ENCODE data around the gene PRDM16.

The PRDM16 gene

DNA sequence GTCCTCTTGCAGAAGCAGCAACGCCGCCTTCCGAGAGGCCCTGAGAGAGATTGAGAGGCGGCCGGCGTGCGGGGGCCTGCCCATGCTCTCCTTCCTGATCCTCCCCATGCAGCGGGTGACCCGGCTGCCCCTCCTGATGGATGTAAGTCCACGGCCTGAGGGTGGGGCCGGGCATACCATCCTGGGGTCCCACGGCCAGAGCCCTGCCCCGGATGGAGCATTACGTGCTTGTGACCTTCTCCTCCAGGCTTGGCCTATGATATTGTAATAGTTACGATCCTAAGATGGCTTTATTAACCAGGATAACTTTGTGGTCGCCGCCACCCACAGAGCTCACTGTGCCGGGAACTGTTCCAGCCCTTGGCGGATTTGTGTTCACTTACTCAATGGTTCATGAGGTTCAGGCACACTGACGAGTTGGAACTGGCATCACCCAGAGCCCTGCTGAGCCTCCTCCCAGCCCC, 404.4 kb downstream of the PRDM16 start (continued):
- TF ChIP-seq, protein P1, sequence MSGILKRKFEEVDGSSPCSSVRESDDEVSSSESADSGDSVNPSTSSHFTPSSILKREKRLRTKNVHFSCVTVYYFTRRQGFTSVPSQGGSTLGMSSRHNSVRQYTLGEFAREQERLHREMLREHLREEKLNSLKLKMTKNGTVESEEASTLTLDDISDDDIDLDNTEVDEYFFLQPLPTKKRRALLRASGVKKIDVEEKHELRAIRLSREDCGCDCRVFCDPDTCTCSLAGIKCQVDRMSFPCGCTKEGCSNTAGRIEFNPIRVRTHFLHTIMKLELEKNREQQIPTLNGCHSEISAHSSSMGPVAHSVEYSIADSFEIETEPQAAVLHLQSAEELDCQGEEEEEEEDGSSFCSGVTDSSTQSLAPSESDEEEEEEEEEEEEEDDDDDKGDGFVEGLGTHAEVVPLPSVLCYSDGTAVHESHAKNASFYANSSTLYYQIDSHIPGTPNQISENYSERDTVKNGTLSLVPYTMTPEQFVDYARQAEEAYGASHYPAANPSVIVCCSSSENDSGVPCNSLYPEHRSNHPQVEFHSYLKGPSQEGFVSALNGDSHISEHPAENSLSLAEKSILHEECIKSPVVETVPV (CRISPR knock-in tag; IDR thresholded peaks at IDR 0.05), result no peak
- TF ChIP-seq ZNF565 (CRISPR knock-in tag; conservative IDR thresholded peaks at IDR 0.05; ENCODE audit: low read depth), result no peak

DNA sequence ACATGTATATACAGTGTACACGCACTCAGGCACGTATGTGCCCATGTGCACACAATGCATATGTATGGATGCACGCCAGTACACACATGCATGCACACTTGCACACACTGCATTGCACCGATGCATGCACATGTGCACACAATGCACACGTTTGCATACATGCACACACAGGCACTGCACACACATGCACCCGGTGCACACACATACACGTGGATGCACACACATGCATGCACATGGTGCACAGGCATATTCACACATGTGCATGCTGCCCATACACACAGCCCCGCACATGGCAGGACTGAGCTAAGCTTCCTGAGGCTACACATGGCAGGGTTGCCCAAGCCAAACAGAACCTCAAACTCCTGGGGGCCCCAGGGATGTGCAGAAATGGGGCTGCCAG, 405.0 kb downstream of the PRDM16 start:
- TF ChIP-seq ZFP3 (CRISPR knock-in tag; IDR thresholded peaks at IDR 0.05) (no peak), ZNF70 (CRISPR knock-in tag; IDR thresholded peaks at IDR 0.05) (no peak), OSR1 (CRISPR knock-in tag; IDR thresholded peaks at IDR 0.05) (no peak), TCF4 (CRISPR knock-in tag; IDR thresholded peaks at IDR 0.05; ENCODE audit: borderline replicate concordance) (no peak), BACH2 (CRISPR knock-in tag; IDR thresholded peaks at IDR 0.05; ENCODE audit: borderline replicate concordance) (no peak), GLIS3 (CRISPR knock-in tag; IDR thresholded peaks at IDR 0.05) (no peak), ZFP30 (CRISPR knock-in tag; IDR thresholded peaks at IDR 0.05) (no peak), TOX (CRISPR knock-in tag; IDR thresholded peaks at IDR 0.05; ENCODE audit: borderline replicate concordance) (no peak), PPARA (CRISPR knock-in tag; IDR thresholded peaks at IDR 0.05; ENCODE audit: borderline replicate concordance) (no peak), SNAI2 (CRISPR knock-in tag; IDR thresholded peaks at IDR 0.05) (no peak), ZNF8 (CRISPR knock-in tag; IDR thresholded peaks at IDR 0.05) (no peak), RARB (CRISPR knock-in tag; IDR thresholded peaks at IDR 0.05) (no peak), ARNTL (CRISPR knock-in tag; IDR thresholded peaks at IDR 0.05; ENCODE audit: borderline replicate concordance, low read depth) (no peak), ISL1 (CRISPR knock-in tag; IDR thresholded peaks at IDR 0.05) (no peak)
- TF ChIP-seq, protein P2, sequence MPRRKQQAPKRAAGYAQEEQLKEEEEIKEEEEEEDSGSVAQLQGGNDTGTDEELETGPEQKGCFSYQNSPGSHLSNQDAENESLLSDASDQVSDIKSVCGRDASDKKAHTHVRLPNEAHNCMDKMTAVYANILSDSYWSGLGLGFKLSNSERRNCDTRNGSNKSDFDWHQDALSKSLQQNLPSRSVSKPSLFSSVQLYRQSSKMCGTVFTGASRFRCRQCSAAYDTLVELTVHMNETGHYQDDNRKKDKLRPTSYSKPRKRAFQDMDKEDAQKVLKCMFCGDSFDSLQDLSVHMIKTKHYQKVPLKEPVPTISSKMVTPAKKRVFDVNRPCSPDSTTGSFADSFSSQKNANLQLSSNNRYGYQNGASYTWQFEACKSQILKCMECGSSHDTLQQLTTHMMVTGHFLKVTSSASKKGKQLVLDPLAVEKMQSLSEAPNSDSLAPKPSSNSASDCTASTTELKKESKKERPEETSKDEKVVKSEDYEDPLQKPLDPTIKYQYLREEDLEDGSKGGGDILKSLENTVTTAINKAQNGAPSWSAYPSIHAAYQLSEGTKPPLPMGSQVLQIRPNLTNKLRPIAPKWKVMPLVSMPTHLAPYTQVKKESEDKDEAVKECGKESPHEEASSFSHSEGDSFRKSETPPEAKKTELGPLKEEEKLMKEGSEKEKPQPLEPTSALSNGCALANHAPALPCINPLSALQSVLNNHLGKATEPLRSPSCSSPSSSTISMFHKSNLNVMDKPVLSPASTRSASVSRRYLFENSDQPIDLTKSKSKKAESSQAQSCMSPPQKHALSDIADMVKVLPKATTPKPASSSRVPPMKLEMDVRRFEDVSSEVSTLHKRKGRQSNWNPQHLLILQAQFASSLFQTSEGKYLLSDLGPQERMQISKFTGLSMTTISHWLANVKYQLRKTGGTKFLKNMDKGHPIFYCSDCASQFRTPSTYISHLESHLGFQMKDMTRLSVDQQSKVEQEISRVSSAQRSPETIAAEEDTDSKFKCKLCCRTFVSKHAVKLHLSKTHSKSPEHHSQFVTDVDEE (CRISPR knock-in tag; IDR thresholded peaks at IDR 0.05), result no peak
- TF ChIP-seq, protein P3, sequence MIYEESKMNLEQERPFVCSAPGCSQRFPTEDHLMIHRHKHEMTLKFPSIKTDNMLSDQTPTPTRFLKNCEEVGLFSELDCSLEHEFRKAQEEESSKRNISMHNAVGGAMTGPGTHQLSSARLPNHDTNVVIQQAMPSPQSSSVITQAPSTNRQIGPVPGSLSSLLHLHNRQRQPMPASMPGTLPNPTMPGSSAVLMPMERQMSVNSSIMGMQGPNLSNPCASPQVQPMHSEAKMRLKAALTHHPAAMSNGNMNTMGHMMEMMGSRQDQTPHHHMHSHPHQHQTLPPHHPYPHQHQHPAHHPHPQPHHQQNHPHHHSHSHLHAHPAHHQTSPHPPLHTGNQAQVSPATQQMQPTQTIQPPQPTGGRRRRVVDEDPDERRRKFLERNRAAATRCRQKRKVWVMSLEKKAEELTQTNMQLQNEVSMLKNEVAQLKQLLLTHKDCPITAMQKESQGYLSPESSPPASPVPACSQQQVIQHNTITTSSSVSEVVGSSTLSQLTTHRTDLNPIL (CRISPR knock-in tag; IDR thresholded peaks at IDR 0.05; ENCODE audit: low read depth), result no peak
- TF ChIP-seq, protein P4, sequence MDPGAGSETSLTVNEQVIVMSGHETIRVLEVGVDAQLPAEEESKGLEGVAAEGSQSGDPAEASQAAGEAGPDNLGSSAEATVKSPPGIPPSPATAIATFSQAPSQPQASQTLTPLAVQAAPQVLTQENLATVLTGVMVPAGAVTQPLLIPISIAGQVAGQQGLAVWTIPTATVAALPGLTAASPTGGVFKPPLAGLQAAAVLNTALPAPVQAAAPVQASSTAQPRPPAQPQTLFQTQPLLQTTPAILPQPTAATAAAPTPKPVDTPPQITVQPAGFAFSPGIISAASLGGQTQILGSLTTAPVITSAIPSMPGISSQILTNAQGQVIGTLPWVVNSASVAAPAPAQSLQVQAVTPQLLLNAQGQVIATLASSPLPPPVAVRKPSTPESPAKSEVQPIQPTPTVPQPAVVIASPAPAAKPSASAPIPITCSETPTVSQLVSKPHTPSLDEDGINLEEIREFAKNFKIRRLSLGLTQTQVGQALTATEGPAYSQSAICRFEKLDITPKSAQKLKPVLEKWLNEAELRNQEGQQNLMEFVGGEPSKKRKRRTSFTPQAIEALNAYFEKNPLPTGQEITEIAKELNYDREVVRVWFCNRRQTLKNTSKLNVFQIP (CRISPR knock-in tag; IDR thresholded peaks at IDR 0.05; ENCODE audit: borderline replicate concordance, low read depth), result no peak
- ATAC-seq, result no peak

DNA sequence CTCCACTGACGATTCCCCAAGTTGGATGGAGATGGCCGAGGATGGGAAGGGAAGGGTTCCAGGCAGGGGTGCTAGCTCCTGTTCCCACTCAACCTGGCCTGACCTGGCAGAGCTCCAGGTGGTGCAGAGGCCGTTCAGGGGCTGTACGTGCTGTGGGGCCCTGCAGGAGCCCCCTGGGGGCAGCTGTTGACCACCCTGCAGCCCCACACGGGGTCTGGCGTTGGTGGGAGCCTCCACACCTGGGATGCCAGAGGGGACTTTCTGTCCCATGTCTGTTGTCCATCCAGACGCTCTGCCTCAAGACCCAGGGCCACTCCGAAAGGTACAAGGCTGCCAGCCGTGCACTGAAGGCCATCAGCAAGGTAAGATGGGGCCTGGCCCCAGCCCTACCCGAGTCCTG, 405.4 kb downstream of the PRDM16 start:
- TF ChIP-seq, protein P5, sequence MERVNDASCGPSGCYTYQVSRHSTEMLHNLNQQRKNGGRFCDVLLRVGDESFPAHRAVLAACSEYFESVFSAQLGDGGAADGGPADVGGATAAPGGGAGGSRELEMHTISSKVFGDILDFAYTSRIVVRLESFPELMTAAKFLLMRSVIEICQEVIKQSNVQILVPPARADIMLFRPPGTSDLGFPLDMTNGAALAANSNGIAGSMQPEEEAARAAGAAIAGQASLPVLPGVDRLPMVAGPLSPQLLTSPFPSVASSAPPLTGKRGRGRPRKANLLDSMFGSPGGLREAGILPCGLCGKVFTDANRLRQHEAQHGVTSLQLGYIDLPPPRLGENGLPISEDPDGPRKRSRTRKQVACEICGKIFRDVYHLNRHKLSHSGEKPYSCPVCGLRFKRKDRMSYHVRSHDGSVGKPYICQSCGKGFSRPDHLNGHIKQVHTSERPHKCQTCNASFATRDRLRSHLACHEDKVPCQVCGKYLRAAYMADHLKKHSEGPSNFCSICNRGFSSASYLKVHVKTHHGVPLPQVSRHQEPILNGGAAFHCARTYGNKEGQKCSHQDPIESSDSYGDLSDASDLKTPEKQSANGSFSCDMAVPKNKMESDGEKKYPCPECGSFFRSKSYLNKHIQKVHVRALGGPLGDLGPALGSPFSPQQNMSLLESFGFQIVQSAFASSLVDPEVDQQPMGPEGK (CRISPR knock-in tag; IDR thresholded peaks at IDR 0.05; ENCODE audit: borderline replicate concordance), result no peak
- no peak for TF ChIP-seq PPARA (CRISPR knock-in tag; IDR thresholded peaks at IDR 0.05; ENCODE audit: borderline replicate concordance)
- TF ChIP-seq, protein P4 (CRISPR knock-in tag; IDR thresholded peaks at IDR 0.05; ENCODE audit: borderline replicate concordance, low read depth), result no peak
- TF ChIP-seq ESRRG (CRISPR knock-in tag; IDR thresholded peaks at IDR 0.05), result no peak
- no peak for TF ChIP-seq ZC3H10 (CRISPR knock-in tag; IDR thresholded peaks at IDR 0.05)
- TF ChIP-seq CSDC2 (CRISPR knock-in tag; IDR thresholded peaks at IDR 0.05), result no peak
- TF ChIP-seq ISL1 (CRISPR knock-in tag; IDR thresholded peaks at IDR 0.05), result no peak
- TF ChIP-seq ARNTL (CRISPR knock-in tag; IDR thresholded peaks at IDR 0.05; ENCODE audit: borderline replicate concordance, low read depth), result no peak
- TF ChIP-seq ZFP30 (CRISPR knock-in tag; IDR thresholded peaks at IDR 0.05), result no peak
- TF ChIP-seq ZFP3 (CRISPR knock-in tag; IDR thresholded peaks at IDR 0.05), result no peak

More for the DNA sequence above, 405.4 kb downstream of the PRDM16 start:
- no peak for ATAC-seq
